GM23248 (cell line): ENCODE results near the gene DUS1L. TPM values are rescaled to one million over a fixed set of nuclear protein-coding genes. Genes with fewer than 3 reads are reported as not detected.

Experiments used
- DNase-seq: peaks from one replicate; pipeline ENCODE4 v3.0.0-alpha.2; 2015
- H2AFZ ChIP-seq: fragments of 200-600 bp; sonication (generic); 2 replicates; pipeline ENCODE4 v1.6.1; 2016; ENCODE audit warnings: antibody characterized with exemption
- H3F3A ChIP-seq: fragments of 200-600 bp; sonication (generic); 2 replicates; pipeline ENCODE4 v1.6.1; 2016; ENCODE audit warnings: mild to moderate bottlenecking, antibody characterized with exemption, mixed run types; ENCODE audit not compliant: insufficient read depth
- H3K27ac ChIP-seq: fragments of 200-600 bp; sonication (generic); 2 replicates; pipeline ENCODE4 v1.5.1; 2016; ENCODE audit warnings: mild to moderate bottlenecking
- H3K27me3 ChIP-seq: fragments of 200-600 bp; sonication (generic); replicated peaks from 2 replicates; pipeline ENCODE4 v1.6.1; 2016; ENCODE audit warnings: mild to moderate bottlenecking; ENCODE audit not compliant: insufficient read depth
- H3K36me3 ChIP-seq: fragments of 200-600 bp; sonication (generic); 2 replicates; pipeline ENCODE4 v1.6.1; 2016; ENCODE audit warnings: low read depth, mild to moderate bottlenecking
- H3K4me1 ChIP-seq: fragments of 200-600 bp; sonication (generic); 2 replicates; pipeline ENCODE4 v1.6.1; 2016; ENCODE audit warnings: mild to moderate bottlenecking; ENCODE audit not compliant: insufficient read depth
- H3K4me2 ChIP-seq: fragments of 200-600 bp; sonication (generic); one replicate; pipeline ENCODE4 v1.6.1; 2016; ENCODE audit warnings: mild to moderate bottlenecking; ENCODE audit not compliant: unreplicated experiment
- H3K4me3 ChIP-seq: fragments of 200-600 bp; sonication (generic); 2 replicates; pipeline ENCODE4 v1.5.1; 2016; ENCODE audit warnings: mild to moderate bottlenecking
- H3K79me2 ChIP-seq: fragments of 200-600 bp; sonication (generic); 2 replicates; pipeline ENCODE4 v1.6.1; 2016; ENCODE audit warnings: mild to moderate bottlenecking; ENCODE audit not compliant: insufficient read depth
- H3K9ac ChIP-seq: fragments of 200-600 bp; sonication (generic); 2 replicates; pipeline ENCODE4 v1.6.1; 2016; ENCODE audit warnings: mild to moderate bottlenecking
- H3K9me2 ChIP-seq: fragments of 200-600 bp; sonication (generic); 2 replicates; pipeline ENCODE4 v1.6.1; 2016; ENCODE audit warnings: mixed run types, mild to moderate bottlenecking, moderate library complexity; ENCODE audit not compliant: insufficient read depth
- H3K9me3 ChIP-seq: fragments of 200-600 bp; sonication (generic); one replicate; pipeline ENCODE4 v1.6.1; 2017; ENCODE audit warnings: low read depth
- H4K20me1 ChIP-seq: fragments of 200-600 bp; sonication (generic); 2 replicates; pipeline ENCODE4 v1.6.0; 2016; ENCODE audit not compliant: insufficient read depth
- EZH2 ChIP-seq: fragments of 200-600 bp; sonication (generic); IDR thresholded peaks from 2 replicates; pipeline ENCODE4 v1.6.1; 2018; ENCODE audit warnings: antibody characterized with exemption, mild to moderate bottlenecking; ENCODE audit not compliant: insufficient read depth, poor library complexity, severe bottlenecking
- EZH2phosphoT487 ChIP-seq: fragments of 200-600 bp; sonication (generic); IDR thresholded peaks from 2 replicates; pipeline ENCODE4 v1.6.1; 2018; ENCODE audit warnings: antibody characterized with exemption, moderate library complexity, mild to moderate bottlenecking, low read depth; ENCODE audit not compliant: insufficient read depth
- WGBS, 2 experiments: methylation state at CpG; one replicate each; pipeline ENCODE4 v1.1.6; 2015 to 2017; ENCODE audit warnings: low lambda C conversion rate in 2 of 2, low coverage in 1 of 2; ENCODE audit errors: missing lambda C conversion rate in 2 of 2; 5-methylcytosine and 5-hydroxymethylcytosine counted together
- in situ Hi-C: fragments of 300-500 bp; cut with MboI; formaldehyde crosslinking; loops from 2 replicates; pipeline ENCODE4 v1.15.0; 2020
- polyA plus RNA-seq: library from polyadenylated mRNA; unstranded; fragments of >200 nt; fragmentation: Nextera tagmentation; extraction: Ambion mirVana; gene quantifications from 2 replicates; pipeline ENCODE4 v1.2.1, GENCODE V29; 2016
- total RNA-seq: library from RNA; depleted of rRNA; stranded (reverse); fragments of >200 nt; shearing (Covaris generic); gene quantifications from 2 replicates; pipeline ENCODE4 v1.2.3, GENCODE V29; 2014

The DUS1L gene
- total and polyA plus RNA-seq, 2 experiments from 2014 or later: 13.3 to 61.2 TPM

DNA sequence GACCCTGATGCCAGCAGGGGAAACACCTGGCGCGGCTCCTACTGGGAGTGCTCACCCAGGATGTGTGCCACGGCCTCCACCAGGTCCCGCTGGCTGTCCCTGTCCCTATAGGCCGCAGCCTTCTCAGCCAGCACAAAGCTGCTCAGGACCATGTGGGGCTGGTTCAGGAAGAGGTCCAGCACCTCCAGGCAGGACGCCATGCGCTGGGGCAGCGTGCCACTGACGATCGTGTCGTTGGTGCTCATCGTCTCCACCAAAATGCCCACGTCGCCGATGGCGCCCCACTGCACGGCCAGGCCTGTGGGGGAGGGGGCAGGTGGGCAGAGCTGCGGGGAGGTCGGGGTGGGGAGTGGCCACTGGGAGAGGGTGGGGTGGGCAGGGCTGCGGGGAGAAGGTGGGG lies 15.9 kb upstream of the DUS1L start:
- in situ Hi-C loops: no loop called here
- Histone ChIP-seq H3F3A (peaks cover 3% of the 10 kb centered on the region; the same call in 1 of the 2 replicates), H2AFZ (no peak overlapping the region), H4K20me1 (no peaks in the 10 kb centered on the region), H3K9me2 (no peaks in the 10 kb centered on the region), H3K9me3 (no peaks in the 10 kb centered on the region), H3K79me2 (no peaks in the 10 kb centered on the region), H3K36me3 (no peaks in the 10 kb centered on the region), H3K4me2 (no peak overlapping the region), H3K9ac (no peak overlapping the region), H3K4me3 (no peak overlapping the region), H3K27ac (no peak overlapping the region), H3K4me1 (no peaks in the 10 kb centered on the region), H3K27me3 (no peaks in the 10 kb centered on the region)
- no peak for DNase-seq
- 94 to 97% methylated on average over 17 to 20 of the region's 20 CpGs for WGBS, 2 experiments
- TF ChIP-seq EZH2phosphoT487 (no peak), EZH2 (no peak)

DNA sequence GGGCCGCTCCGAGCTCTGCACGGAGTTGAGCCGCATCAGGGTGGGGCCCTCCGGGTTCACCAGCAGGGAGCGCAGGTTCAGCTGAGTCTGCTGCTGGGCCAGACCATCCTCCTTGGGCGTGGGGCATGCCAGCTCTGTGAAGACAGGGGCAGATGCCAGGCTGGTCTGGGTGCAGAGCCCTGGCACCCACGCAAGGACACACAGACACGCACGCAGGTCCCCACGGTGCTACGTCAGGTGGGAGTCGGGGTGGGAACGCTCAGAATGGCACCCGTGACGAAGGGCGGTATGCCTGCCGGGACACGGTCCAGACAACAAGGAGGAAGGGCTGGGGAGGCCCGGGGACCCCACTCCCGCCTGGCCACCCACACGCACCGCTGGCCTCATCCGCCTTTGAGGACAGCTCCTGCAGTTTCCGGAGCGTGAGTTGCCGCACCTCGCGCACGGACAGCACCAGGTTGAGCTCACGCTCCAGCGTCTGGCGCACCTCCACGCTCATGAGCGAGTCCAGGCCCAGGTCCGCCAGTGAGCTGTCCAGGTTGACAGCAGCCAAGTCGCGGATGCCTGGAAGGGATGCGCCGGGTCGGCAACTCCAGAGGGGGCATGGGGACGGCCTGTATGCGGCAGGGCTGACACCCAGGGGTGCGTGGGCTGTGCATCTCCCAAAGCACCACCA lies 15.3 kb upstream of the DUS1L start:
- 95 to 96% methylated on average over 39 to 44 of the region's 44 CpGs for WGBS, 2 experiments

DNA sequence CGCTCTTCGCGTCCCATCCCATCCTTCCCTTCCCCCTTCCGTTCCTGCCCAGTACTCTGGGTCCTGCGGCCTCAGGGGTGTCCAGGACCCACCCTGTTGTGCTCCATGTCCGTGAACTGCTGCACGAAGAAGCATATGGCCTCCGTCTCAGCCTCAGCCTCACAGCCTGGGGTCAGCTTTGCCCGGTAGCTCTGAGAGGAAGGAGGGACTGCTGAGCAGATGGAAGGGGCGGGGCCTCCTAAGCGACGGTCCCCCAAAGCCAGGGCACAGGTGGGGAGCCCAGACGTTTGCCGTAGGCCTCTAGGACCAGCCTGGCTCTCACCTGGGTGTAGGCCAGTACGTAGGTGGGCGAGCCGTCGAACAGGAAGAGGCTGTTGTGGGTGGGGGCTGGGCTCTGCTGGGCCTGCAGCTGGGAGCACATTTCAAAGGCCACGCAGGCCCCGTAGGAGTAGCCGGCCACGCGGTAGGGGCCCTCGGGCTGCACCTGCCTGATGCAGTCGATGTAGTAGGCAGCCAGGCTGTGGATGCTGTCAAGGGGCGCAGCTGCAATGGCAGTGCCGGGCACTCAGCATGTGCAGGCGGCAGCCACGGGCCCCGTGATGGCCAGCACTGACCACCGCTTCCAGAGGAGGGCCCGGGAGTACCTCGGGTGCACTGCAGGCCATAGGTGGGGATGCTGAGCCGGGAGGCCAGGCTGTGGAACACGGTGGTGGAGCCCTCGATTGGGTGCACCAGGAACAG lies 14.6 kb upstream of the DUS1L start:
- Histone ChIP-seq H3K9ac (no peak overlapping the region), H2AFZ (no peak overlapping the region), H3K27ac (no peak overlapping the region), H3K36me3 (no peaks in the 10 kb centered on the region), H3K79me2 (no peaks in the 10 kb centered on the region), H3K4me2 (no peak overlapping the region), H3K27me3 (no peaks in the 10 kb centered on the region), H3K4me3 (no peak overlapping the region), H3F3A (peaks cover 4% of the 10 kb centered on the region; the same call in 1 of the 2 replicates), H4K20me1 (no peaks in the 10 kb centered on the region), H3K9me3 (no peaks in the 10 kb centered on the region), H3K9me2 (no peaks in the 10 kb centered on the region), H3K4me1 (no peaks in the 10 kb centered on the region)
- WGBS, 2 experiments: 91 to 94% methylated on average over 35 to 36 of the region's 36 CpGs
- TF ChIP-seq EZH2: no peak
- TF ChIP-seq EZH2phosphoT487: no peak
- DNase-seq: no peak
- in situ Hi-C loops: no loop called here

More for the DNA sequence above, 15.3 kb upstream of the DUS1L start:
- no peaks in the 10 kb centered on the region for H3K79me2 ChIP-seq
- DNase-seq: no peak
- no peaks in the 10 kb centered on the region for H4K20me1 ChIP-seq
- H3K4me1 ChIP-seq: no peaks in the 10 kb centered on the region
- H3F3A ChIP-seq: peaks cover 4% of the 10 kb centered on the region; the same call in 1 of the 2 replicates
- TF ChIP-seq EZH2phosphoT487: no peak
- TF ChIP-seq EZH2: no peak
- no peaks in the 10 kb centered on the region for H3K27me3 ChIP-seq
- no peaks in the 10 kb centered on the region for H3K36me3 ChIP-seq
- no peaks in the 10 kb centered on the region for H3K9me2 ChIP-seq
- no peak overlapping the region for H3K4me2 ChIP-seq
- H2AFZ ChIP-seq: no peak overlapping the region
- in situ Hi-C loops: no loop called here
- H3K4me3 ChIP-seq: no peak overlapping the region
- no peak overlapping the region for H3K9ac ChIP-seq
- H3K27ac ChIP-seq: no peak overlapping the region
- no peaks in the 10 kb centered on the region for H3K9me3 ChIP-seq

DNA sequence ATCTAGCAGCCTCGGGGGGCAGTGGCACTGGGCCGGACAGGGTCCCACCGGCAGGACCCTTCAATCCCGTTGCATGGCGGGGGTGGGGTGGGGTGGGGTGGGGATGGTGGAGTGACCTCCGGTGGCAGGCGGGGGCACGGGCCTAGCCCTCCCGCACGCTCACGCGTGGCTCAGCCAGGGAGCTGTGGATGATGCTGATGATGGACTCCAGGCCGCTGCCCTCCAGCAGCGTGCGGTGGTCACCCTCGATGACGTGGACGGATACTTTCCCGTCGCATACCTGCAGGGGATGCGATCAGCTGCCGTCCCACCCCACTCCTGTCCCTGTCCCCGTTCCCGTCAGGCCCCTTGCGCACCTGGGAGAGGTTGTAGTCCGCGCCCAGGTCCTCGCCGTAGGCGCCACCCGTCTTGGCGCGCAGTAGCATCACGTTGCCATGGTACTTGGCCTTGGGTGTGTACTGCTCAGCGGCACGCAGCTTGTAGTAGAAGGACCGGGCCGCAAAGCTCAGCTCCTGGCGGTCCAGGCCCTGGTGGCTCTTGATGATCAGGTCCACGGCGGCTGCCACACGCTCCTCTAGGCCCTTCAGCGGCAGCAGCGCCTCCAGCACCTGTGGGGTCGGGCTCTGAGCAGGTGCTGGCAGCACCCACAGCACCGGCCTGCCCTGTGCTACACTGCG lies 13.5 kb upstream of the DUS1L start:
- DNase-seq: no peak
- Histone ChIP-seq H3F3A (peaks cover 4% of the 10 kb centered on the region; the same call in 1 of the 2 replicates), H3K4me2 (no peak overlapping the region), H3K9me2 (no peaks in the 10 kb centered on the region), H3K79me2 (no peaks in the 10 kb centered on the region), H3K4me1 (no peaks in the 10 kb centered on the region), H4K20me1 (no peaks in the 10 kb centered on the region), H3K9ac (no peak overlapping the region), H3K4me3 (no peak overlapping the region), H3K36me3 (no peaks in the 10 kb centered on the region), H2AFZ (no peak overlapping the region), H3K27me3 (no peaks in the 10 kb centered on the region), H3K27ac (no peak overlapping the region), H3K9me3 (no peaks in the 10 kb centered on the region)
- 89 to 96% methylated on average over 18 to 42 of the region's 47 CpGs for WGBS, 2 experiments
- no peak for TF ChIP-seq EZH2
- TF ChIP-seq EZH2phosphoT487: no peak
- in situ Hi-C loops: no loop called here
